Neutrophil (primary cell): ENCODE results near the gene LRRC63.

Source experiments
- H3K27ac ChIP-seq: fragments of 200-600 bp; sonication (generic); 2 replicates; pipeline ENCODE4 v1.5.1; 2016; ENCODE audit warnings: mild to moderate bottlenecking, moderate library complexity
- H3K27me3 ChIP-seq: fragments of 200-600 bp; sonication (generic); 2 replicates; pipeline ENCODE4 v1.6.0; 2016; ENCODE audit warnings: mild to moderate bottlenecking
- H3K36me3 ChIP-seq: fragments of 200-600 bp; sonication (generic); 2 replicates; pipeline ENCODE4 v1.5.1; 2017
- H3K4me1 ChIP-seq, 2 experiments: fragments of 200-600 bp in 1 of 2; sonication (generic) in 1 of 2; 1 replicate in 1 of 2; 2 replicates in 1 of 2; pipeline versions ENCODE4 v1.5.1 to v1.6.1; 2013 to 2016; ENCODE audit warnings: low read depth in 1 of 2, low read length in 1 of 2, mild to moderate bottlenecking in 1 of 2, moderate library complexity in 1 of 2; ENCODE audit not compliant: control insufficient read depth in 1 of 2, insufficient read depth in 1 of 2
- H3K4me3 ChIP-seq, 2 experiments: fragments of 200-600 bp in 1 of 2; sonication (generic) in 1 of 2; 1 replicate in 1 of 2; 2 replicates in 1 of 2; pipeline ENCODE4 v1.5.1; 2013 to 2016; ENCODE audit warnings: low read depth in 1 of 2, low read length in 1 of 2, mild to moderate bottlenecking in 1 of 2, moderate library complexity in 1 of 2
- H3K9me3 ChIP-seq: fragments of 200-600 bp; sonication (generic); 2 replicates; pipeline ENCODE4 v1.5.1; 2016
- TF ChIP-seq, protein P1 (sequence below): fragments of 200-600 bp; sonication (generic); IDR thresholded peaks from 2 replicates; pipeline ENCODE4 v1.5.1; 2016; ENCODE audit warnings: antibody characterized with exemption

Gene LRRC63

GRCh38 chr13:46176756-46177155, 35.0 kb upstream of the LRRC63 start:
- peaks cover 58 to 76% of the 10 kb centered on the region in 2 experiments for H3K4me1 ChIP-seq
- peaks cover 30% of the 10 kb centered on the region for H3K36me3 ChIP-seq
- peak overlapping the region; percentile 85 to 92 for H3K4me3 ChIP-seq
- no peaks in the 10 kb centered on the region for H3K9me3 ChIP-seq
- no peaks in the 10 kb centered on the region for H3K27me3 ChIP-seq
- TF ChIP-seq, protein P1, sequence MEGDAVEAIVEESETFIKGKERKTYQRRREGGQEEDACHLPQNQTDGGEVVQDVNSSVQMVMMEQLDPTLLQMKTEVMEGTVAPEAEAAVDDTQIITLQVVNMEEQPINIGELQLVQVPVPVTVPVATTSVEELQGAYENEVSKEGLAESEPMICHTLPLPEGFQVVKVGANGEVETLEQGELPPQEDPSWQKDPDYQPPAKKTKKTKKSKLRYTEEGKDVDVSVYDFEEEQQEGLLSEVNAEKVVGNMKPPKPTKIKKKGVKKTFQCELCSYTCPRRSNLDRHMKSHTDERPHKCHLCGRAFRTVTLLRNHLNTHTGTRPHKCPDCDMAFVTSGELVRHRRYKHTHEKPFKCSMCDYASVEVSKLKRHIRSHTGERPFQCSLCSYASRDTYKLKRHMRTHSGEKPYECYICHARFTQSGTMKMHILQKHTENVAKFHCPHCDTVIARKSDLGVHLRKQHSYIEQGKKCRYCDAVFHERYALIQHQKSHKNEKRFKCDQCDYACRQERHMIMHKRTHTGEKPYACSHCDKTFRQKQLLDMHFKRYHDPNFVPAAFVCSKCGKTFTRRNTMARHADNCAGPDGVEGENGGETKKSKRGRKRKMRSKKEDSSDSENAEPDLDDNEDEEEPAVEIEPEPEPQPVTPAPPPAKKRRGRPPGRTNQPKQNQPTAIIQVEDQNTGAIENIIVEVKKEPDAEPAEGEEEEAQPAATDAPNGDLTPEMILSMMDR: peak; percentile 7
- peak overlapping the region; percentile 97 for H3K27ac ChIP-seq

GRCh38 chr13:46178143-46178542, 33.6 kb upstream of the LRRC63 start:
- peak overlapping the region; percentile 97 for H3K27ac ChIP-seq
- TF ChIP-seq, protein P1: no peak
- peaks cover 20% of the 10 kb centered on the region for H3K36me3 ChIP-seq
- no peaks in the 10 kb centered on the region for H3K27me3 ChIP-seq
- peaks cover 54 to 72% of the 10 kb centered on the region in 2 experiments for H3K4me1 ChIP-seq
- H3K9me3 ChIP-seq: no peaks in the 10 kb centered on the region
- peak overlapping the region; percentile 85 to 92 for H3K4me3 ChIP-seq

GRCh38 chr13:46178821-46179220, 32.9 kb upstream of the LRRC63 start:
- Histone ChIP-seq H3K9me3 (no peaks in the 10 kb centered on the region), H3K4me3 (peak overlapping the region; percentile 85 to 92), H3K36me3 (peaks cover 19% of the 10 kb centered on the region), H3K27me3 (no peaks in the 10 kb centered on the region), H3K4me1 (peaks cover 54 to 72% of the 10 kb centered on the region in 2 experiments), H3K27ac (peak overlapping the region; percentile 97)
- TF ChIP-seq, protein P1: no peak

DNA sequence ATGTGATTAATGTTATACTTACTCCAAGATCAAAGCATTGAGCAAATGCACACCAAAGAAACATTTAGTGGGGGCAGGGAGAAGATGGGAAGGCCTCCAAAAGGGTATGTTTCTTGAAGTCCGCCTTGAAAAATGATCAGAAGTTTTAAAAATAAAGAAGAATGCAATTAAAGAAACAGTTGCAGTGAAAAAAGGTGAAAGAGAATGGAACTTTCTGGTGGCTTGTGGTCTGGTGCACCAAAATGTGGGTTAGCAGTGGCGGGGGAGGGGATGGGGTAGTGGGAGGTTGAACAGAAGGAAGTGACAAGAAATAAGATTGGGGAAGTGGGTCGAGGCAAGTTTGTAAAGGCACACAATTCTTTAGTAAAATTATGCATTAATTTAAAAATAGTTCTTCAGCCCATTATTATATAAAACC, 32.2 kb upstream of the LRRC63 start:
- TF ChIP-seq, protein P1: no peak
- Histone ChIP-seq H3K27ac (peak overlapping the region; percentile 97), H3K4me1 (peaks cover 54 to 72% of the 10 kb centered on the region in 2 experiments), H3K36me3 (peaks cover 16% of the 10 kb centered on the region), H3K27me3 (no peaks in the 10 kb centered on the region), H3K9me3 (no peaks in the 10 kb centered on the region), H3K4me3 (peak overlapping the region; percentile 85 to 92)

DNA sequence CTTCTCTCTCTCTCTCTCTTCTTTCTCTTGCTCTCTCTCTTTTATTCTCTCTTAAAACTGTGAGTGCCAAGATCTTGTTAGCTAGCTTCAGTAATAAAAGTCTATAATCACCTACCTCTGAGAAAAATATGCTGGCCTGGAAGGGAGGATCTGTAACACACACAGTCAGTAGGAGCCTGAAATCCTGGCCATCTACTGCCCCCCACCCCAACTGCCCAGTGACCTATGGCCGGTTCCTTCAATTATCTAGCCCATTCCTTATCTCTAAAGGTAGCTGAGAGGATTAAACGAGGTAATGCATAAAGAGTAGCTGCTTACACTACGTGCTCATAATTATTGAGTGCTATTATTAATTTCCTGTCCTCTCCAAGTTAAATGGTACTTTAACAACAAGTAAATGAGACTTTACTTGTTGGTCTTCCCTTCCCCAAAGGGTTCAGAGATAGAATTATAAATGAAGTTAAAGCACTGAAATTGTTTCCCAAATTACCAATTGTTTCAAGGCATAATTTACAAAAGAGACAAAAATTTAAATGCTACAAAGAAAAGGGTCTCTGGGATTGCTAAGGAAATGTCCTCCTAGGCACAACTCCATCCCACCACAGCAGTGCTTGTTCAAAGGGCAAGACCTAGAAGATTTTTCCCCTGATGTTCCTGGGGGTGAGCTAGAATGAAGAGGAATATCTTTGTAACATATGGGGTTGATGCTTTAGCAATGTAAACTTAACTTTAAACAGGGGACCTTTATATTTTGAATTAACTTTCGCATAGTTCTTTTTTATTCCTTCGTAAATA, 31.6 kb upstream of the LRRC63 start:
- peak overlapping the region; percentile 85 to 92 for H3K4me3 ChIP-seq
- H3K9me3 ChIP-seq: no peaks in the 10 kb centered on the region
- peaks cover 54 to 72% of the 10 kb centered on the region in 2 experiments for H3K4me1 ChIP-seq
- no peaks in the 10 kb centered on the region for H3K27me3 ChIP-seq
- H3K36me3 ChIP-seq: peaks cover 15% of the 10 kb centered on the region
- TF ChIP-seq, protein P1: no peak
- peak overlapping the region; percentile 97 for H3K27ac ChIP-seq
